H1 (cell line): ENCODE results near the gene SEL1L.

Source experiments
- BACH1 ChIP-seq: IDR thresholded peaks from 2 replicates; pipeline ENCODE4 v1.6.1; 2012; ENCODE audit warnings: low read length, improper control_type of control experiment
- CTCF ChIP-seq, 3 experiments: IDR thresholded peaks; 1 replicate in 2 of 3; 2 replicates in 1 of 3; pipeline versions ENCODE4 v1.5.1 to v1.6.1; 2011; ENCODE audit warnings: low read length in 3 of 3, mild to moderate bottlenecking in 3 of 3, inconsistent platforms in 2 of 3, low read depth in 1 of 3, moderate library complexity in 1 of 3; ENCODE audit not compliant: insufficient read depth in 1 of 3; ENCODE audit errors: control extremely low read depth in 1 of 3
- E2F6 ChIP-seq: IDR thresholded peaks from 2 replicates; pipeline ENCODE4 v1.6.1; 2012; ENCODE audit warnings: inconsistent platforms
- MAFK ChIP-seq: IDR thresholded peaks from 2 replicates; pipeline ENCODE4 v1.6.1; 2012; ENCODE audit warnings: low read depth, mild to moderate bottlenecking, improper control_type of control experiment, low read length
- RBBP5 ChIP-seq: IDR thresholded peaks from 2 replicates; pipeline ENCODE4 v1.7.1; 2012; ENCODE audit warnings: low read depth, mild to moderate bottlenecking, inconsistent platforms, low read length, moderate library complexity, borderline replicate concordance
- SRF ChIP-seq: IDR thresholded peaks from 2 replicates; pipeline ENCODE4 v1.6.1; 2011; ENCODE audit warnings: mild to moderate bottlenecking, low read depth, low read length, moderate library complexity
- USF2 ChIP-seq: IDR thresholded peaks from 2 replicates; pipeline ENCODE4 v1.6.1; 2011; ENCODE audit warnings: low read length, improper control_type of control experiment

GRCh38 chr14:81582420-81582819, 48.8 kb upstream of the SEL1L start:
- TF ChIP-seq CTCF (IDR thresholded peaks at IDR 0.05; ENCODE audit: control extremely low read depth in 1 of 3, insufficient read depth in 1 of 3, low read depth in 1 of 3, low read length in 3 of 3): no peak
- TF ChIP-seq SRF: no peak
- no peak for TF ChIP-seq E2F6
- TF ChIP-seq USF2: no peak
- no peak for TF ChIP-seq BACH1
- TF ChIP-seq MAFK: no peak
- no peak for TF ChIP-seq RBBP5
